Activated CD8-positive, alpha-beta memory T cell treated with anti-CD3 and anti-CD28 coated beads, Interleukin-2, amount 50 U/mL, for 4 hours (primary cell): Measurements from ENCODE around the gene ASIC4.
A peak's percentile ranks its signal among the peaks of the same experiment; 100 is the strongest.

Experiments used
- DNase-seq: peaks from one replicate; pipeline ENCODE4 v3.0.0-alpha.2; 2020

Gene ASIC4

DNA sequence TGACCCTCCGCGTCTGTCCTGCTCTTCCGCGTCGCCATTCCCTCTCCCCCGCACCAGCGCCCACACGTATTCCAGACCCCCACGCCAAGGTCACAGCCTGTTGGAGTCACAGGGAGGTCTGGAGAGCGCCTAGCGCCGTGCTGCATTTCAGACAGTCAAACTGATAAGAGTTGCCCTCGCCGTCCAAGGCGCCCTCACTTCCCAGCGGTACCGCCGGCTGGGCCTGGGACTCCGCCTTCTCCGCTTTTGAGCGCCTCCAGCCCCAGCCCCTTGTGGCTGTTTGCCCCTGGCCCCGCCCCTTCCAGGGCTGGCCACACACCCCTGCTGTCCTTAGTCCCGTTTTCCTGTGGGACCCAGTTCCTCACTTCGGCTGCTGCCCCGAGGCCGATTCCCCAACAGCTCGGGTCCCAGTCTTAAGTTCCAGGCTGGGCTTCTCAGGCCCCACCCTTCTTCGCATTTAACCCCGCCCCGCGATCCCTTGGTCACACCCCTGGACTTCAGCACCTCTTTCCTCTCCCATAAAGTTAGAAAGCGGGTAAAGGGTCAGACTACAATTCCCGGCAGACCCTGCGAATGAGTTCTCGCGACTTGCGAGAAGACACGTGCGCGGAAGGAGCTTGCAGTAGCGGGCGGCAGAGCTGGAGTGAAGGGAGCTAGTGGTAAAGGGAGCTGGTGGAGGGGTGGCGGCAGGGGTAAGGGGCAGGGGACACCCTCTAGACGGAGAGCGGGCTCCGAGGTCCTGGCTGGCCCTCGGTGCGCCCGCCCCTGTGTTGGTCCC, 15.8 kb upstream of the ASIC4 start, which contains the start of gene GMPPA:
Gene GMPPA, plus strand, starts transcription at position 612 of the 778 bp plus-strand sequence. CDS start 1,085 bp downstream, outside the sequence.
- DNase-seq, result peak; percentile 92

DNA sequence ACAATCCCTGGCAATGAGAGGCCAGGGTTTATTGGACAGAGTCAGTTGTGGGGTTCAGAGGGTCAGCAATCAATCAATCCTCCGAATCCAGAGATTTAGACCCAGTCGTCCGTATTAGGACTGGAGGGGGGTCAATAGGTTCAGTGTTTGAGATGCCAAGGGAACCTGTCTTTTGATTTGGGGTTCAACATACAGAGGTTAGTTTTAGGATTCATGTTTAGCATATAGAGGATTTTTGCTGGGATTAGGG, 15.3 kb upstream of the ASIC4 start:
- DNase-seq, result no peak

DNA sequence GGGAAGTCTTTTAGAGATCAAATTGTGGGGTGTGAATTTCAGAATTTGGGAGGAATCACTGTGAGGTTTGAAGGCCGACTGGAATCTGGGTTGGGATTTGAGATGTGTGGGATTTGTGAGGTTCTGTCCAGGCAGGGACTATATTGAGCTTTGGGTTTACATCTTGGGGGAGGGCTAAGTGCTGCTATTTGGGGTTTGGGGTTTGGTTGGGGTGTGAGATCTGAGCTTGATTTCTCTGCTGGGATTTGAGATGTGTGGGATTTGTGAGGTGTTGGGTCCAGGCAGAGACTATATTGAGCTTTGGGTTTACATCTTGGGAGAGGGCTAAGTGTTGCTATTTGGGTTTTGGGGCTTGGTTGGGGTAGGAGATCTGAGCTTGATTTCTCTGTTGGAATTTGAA, 14.7 kb upstream of the ASIC4 start:
- no peak for DNase-seq

DNA sequence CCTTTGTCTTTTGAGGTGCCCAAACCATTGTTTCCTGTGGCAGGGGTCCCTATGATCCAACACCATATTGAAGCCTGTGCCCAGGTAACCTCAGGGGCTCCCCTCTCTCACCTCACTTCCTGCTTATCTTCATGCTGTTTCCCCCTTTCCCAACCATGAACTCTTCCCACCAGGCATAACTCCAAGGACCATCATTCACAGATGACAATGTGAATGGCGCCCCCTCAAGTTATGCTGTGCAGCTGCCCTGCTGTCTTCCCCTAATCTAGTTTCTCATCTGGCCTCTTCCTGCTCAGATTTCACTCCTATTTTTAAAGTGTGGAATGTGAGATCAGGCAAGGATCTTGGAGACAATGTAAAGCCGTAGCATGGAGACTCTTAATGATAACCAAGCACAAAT, 14.1 kb upstream of the ASIC4 start:
- DNase-seq, result no peak

- DNase-seq, result no peak
These were observed 12.4 kb upstream of the ASIC4 start for GRCh38 chr2:219501849-219502248.

- DNase-seq, result no peak
These were observed 11.7 kb upstream of the ASIC4 start for GRCh38 chr2:219502618-219503017.

GRCh38 chr2:219505585-219505984, 8.7 kb upstream of the ASIC4 start:
- DNase-seq, result no peak

DNA sequence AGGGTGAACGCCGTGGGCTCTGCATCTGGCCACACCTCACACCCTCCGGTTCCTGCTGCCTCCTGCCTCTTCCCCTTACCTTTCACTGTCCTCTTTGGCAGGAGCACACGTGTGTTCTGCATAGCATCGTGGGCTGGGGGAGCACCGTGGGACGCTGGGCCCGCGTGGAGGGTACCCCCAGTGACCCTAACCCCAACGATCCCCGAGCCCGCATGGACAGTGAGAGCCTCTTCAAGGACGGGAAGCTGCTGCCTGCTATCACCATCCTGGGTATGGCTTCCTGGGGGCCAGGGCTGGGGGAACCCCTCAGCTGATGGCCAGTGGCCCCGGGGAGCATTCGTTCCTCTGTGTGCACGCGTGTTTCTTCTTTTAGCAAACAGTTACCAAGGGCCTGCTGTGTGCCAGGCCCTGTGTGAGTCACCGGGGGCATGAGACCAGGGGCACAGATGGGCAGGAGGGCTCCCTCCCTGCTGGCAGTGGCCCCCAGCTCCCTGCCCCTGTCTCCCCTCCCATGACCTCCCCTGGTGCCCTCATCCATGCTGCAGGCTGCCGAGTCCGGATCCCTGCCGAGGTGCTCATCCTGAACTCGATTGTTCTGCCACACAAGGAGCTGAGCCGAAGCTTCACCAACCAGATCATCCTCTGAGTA, 8.0 kb upstream of the ASIC4 start:
- no peak for DNase-seq

DNA sequence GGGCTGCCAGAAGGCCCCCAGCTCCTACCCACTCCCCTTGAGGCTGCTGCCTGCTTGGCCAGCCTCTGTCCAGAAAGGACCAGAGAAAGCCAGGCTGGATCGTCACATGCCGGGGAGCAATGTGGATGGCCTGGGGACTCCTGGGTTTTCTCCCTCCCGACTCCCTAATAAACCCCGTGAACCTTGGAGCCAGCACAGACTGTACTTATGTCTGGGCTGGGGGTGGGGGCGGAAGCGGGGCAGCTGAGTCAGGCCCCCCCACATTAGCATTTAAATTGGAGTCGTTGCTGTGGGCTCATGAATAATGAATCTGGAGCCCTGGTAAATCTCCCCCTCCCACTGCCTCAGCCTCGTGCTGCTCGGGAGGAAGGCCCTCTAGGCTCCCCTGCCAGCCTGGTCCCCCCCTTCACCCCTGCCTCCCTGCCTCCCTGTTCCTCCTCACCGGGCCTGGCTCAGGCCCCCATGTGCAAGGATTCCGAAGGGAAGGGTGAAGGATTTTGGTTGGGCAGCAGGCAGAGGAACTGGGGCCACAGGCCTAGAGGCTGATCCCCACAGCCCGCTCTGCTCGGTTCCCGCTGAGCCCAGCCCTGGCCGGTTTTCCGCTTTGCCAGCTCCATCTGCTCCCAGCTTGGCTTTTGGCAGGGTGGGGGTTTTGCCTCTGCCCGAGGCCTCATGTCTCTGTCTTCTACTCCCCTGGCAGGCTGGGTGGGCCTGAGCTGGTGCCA, 7.3 kb upstream of the ASIC4 start:
- no peak for DNase-seq

DNA sequence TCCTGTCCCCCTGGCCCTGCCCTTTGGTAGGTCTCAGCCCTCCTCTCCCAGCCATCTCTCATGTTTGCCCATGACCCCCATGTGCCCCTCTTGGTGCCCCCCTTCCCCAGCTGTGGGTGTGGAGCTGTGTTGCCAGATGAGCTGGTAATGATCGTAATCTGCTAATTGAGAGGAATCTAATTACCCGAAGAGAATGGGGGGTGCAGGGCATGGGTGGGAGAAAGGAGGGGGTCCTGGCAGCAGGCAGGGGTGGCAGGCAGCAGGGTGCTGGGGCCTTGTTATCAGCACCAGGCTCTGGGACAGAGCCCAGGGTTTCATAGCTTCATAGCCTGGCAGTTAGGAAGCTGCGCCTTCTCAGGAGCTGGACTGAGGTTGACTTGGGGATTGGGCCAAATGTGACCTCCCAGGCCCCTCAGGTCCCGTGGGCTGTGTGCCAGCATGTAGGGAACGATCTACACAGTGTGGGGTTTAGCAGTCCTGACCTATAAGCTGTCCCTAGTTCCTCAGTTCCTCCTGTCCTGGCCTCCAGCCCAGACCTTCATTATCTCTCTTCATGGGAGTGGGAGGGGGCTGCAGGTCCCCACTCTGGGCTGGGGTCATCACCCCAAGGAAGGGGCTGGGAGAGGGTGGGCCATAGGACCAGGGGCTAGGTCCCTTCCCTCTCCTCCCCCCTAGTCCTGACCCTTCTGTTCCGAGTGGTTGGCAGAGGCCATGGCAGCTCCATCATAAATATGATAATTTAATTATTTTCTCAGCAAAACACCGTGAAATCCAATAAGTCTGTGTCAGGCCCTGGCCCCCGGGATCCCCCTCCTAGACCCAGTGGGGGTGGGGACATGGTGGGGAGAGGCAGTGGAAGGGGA, 6.5 kb upstream of the ASIC4 start:
- DNase-seq, result no peak

DNA sequence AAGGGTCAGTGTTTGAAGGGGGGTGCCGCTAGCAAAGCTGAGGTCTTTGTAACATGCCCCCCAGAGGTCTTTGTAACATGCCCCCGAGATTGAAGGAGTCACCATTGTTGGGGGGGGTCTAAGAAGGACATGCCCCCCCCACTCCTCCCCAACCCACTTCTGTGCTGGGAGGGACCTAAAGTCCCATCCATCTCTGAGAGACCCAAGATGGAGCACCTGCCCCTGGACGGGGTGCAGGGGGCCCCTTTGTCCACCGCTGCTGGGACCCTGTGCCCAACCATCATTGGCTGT, 5.9 kb upstream of the ASIC4 start:
- DNase-seq, result no peak

DNA sequence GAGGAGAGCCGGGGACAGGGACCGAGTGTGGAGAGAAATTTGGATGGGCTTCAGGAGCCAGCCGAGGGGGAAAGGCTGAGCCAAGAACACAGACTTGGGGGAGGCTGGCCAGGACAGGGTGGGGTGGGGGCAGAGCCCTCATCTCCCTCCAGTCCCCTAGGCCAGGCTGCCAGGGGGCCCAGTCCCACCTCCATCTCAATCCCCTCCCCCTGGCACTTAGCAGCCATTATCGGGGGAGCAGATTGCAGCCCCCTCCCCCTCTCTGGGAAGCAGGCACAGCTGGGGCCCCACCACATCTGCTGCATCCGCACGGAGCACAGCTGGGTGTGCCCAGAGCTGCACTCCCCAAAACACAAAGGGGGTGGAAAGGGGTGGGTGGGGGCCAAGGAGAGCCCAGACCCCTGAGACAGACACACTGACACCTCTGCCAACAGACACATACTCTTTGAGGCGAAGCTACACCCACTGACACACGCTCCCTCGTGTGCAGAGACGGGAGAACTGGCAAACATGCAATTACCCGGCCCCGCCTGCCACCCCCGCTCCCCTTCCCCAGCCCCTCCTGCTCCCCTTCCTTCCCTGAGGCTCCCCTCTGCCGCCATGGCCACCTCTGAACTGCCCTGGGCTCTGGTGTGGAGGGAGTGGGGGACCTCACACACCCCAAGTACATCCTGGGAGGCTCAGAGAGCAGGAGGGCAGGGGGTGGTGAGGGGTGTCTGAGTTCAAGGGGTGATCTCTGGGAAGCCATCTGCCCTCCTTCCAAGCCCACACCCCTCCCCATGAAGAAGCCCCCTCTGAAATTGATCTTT, 5.1 kb upstream of the ASIC4 start:
- no peak for DNase-seq

DNA sequence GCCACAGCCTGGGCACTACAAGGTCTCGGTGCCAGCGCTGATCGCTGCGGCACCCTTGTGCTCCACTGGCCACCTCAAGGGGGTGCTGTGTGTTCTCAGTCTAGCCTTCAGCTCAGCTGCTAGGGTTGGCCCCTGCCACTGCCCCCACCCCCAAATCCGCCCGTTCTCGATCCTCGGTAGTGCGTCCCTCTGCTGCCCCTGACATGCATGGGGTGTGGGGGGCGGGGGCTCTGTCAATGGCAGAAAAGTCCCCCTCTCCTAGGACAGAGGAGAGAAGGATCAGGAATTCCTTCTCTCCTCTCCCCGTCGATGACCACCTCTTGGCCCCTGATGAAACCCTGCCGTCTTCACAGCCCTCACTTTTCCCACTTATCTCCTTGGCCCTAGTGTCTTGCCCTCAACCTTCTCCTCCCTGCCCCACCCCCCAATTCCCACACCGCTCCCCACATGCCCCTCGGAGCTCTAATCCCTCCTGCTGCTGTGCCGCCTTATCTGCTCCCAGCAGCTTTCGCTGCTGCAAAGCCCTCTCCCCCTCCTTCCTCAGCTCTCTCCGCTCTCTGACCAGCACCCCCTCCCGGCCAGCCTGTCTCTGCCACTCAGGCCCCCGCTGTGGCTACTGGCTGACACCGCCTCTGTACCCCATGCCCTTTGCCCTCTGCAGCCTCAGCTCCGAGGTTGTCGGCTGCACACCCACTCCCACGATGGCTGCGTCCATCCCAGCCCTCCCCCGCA, 4.3 kb upstream of the ASIC4 start:
- DNase-seq, result peak; percentile 51

DNA sequence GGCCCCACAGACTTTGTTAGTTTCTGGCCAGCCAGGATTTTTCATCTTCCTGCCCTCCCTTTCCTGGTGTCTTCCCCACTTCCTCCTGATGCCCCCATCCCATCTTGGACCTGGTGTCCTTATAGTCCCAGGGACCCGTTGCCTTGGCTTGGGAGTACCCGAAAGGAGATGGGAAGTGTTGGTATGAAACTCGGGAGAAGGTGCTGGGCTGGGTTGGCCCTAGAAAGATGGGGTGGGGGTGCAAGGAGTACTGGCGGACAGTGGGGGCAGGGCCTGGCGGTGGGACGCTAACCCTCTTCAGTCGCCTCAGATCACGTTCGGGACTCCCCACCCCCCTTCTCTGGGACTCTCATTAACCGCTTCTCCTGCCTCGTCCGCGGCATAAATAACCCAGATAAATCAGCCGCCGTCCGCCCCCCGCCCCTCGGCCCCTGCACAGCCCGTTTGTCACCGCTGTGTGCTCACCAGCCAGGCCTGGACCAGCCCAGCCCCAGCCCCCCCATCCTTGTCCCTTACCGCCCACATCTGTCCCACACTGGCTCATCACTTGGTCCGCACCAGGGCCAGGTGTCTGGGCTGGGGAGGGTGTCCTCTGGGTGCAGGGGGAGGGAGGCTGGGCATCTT, 3.7 kb upstream of the ASIC4 start:
- DNase-seq, result no peak

GRCh38 chr2:219511547-219512325, 2.5 kb upstream of the ASIC4 start:
- no peak for DNase-seq

DNA sequence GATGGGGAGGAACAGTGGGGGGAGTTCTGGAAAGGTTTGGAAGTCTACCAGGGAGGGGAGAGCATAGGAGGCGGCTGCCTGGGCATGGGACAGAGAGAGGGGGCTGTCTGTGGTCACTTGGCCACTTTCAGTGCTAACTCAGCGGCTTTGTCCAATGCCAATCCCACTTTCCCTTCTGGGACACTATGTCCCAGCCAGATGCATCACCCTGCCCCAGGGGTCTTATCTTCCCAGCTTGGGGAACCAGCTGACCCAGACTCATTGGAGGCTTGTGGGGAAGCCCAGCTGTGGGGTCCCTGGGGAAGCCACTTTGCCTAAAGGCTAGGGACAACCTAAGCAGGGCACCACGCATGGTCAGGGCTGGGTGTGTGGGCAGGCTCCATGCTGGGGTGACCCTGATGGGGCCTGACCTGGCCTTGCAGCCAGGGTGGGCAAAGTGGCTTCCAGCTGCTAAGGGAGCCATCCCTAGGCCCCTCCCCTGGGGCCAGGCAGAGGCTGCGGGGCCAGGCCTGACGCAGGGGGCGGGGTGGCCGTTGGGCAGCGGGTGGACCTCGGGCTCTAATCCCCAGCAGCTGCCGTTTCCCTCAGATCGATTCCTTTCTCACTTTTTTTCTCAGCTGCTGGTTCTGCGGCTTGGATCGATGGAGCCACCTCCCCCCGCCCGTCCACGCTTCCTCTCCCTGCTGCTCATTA, 1.6 kb upstream of the ASIC4 start:
- DNase-seq, result no peak

DNA sequence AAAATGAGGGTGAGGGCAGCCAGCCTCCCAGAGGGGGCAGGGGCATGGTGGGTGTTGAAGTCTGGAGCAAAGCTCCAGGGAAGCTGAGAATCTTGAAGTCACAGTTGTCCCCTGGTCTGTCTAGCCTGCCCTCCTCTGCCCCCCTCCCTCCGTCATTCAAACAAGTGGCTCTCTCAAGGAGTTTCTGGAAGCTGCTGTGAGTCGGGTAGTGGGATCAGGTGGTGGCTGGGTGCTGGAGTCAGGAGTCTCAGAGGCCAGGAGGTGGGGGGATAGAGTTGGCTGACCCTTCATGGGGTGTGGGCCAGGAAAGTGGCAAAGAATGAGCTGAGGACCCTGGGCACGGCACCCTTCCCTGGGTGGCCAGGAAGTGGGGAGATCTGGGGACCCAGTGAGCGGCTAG, 495 bp upstream of the ASIC4 start:
- no peak for DNase-seq

DNA sequence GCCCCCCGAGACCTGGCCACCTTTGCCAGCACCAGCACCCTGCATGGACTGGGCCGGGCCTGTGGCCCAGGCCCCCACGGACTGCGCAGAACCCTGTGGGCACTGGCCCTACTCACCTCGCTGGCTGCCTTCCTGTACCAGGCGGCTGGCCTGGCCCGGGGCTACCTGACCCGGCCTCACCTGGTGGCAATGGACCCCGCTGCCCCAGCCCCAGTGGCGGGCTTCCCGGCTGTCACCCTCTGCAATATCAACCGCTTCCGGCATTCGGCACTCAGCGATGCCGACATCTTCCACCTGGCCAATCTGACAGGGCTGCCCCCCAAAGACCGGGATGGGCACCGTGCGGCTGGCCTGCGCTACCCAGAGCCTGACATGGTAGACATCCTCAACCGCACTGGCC, 554 bp downstream of the ASIC4 start:
- no peak for DNase-seq

DNA sequence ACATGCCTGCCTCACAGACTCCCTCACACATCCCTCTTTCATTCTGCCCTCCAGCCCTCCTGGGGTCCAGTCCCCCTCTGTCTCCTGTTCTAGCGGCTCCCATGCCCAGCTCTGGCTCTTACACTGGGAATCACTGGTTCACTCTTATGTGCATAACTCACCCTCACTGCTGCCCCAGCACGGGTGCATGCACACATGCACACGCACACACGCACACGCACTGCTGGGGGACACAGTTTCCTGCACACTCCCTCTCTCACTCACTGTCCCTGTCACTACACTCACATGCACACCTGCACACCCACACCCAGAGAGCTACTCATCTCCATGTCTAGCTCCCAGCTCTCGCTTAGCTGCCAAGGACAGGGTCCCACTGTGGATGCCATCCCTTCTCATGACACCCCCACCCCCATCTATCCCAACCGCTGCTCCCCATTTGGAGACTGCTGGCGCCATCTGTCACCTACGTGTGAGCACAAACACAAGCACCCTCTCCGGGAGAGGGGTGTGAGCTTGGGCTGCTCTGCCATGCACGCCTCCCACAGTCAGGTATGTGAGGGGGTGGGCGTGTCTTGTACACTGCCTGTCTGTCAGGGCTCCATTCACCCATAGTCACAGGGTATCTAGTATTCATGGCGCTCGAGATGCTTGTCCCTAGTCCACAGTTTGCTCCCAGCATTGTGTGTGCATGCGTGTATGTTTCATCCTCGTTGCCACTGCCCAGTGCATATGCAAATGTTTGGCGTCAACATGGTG, 1.8 kb downstream of the ASIC4 start:
- DNase-seq, result no peak
